A673 (cell line): ENCODE measurements around the gene EDIL3. TPM values are rescaled to one million over a fixed set of nuclear protein-coding genes. Genes with fewer than 3 reads are reported as not detected.
"Not testable (repeated sequence)": the region's sequence is repeated elsewhere in the genome, so short reads cannot be mapped to it uniquely, and the experiment has no call there.

Experiments
- BruUV-seq: library from RNA; stranded (reverse); fragments of 400-500 nt; replicated peaks from 2 replicates; lab custom pipeline; 2021; lab: Mats Ljungman, UMichigan
- CTCF ChIA-PET: fragments of 300-600 bp; sonication (Branson Sonifier 250); formaldehyde crosslinking; loops from one replicate; lab custom pipeline; 2022; ENCODE audit warnings: antibody characterized with exemption; lab: Charles Lee
- POLR2A ChIA-PET: fragments of 300-600 bp; sonication (Branson Sonifier 250); formaldehyde crosslinking; loops from one replicate; lab custom pipeline; 2022; ENCODE audit warnings: antibody characterized with exemption; ENCODE audit not compliant: low non-redundant PET; lab: Charles Lee
- DNase-seq: peaks from one replicate; pipeline ENCODE4 v3.0.0-alpha.2; 2015; ENCODE audit warnings: low spot score
- H3K27ac ChIP-seq: fragments of 200-600 bp; sonication (generic); 2 replicates; pipeline ENCODE4 v1.5.1; 2016; ENCODE audit warnings: mixed run types, low read depth, mild to moderate bottlenecking, mixed read lengths, antibody characterized with exemption, low read length; ENCODE audit not compliant: poor library complexity, severe bottlenecking
- H3K27me3 ChIP-seq: fragments of 200-600 bp; sonication (generic); replicated peaks from 2 replicates; pipeline ENCODE4 v1.6.1; 2017; ENCODE audit warnings: mixed run types, low read depth, mild to moderate bottlenecking, mixed read lengths, antibody characterized with exemption, low read length; ENCODE audit not compliant: insufficient read depth, poor library complexity
- H3K36me3 ChIP-seq: fragments of 200-600 bp; sonication (generic); 2 replicates; pipeline ENCODE4 v1.6.1; 2016; ENCODE audit warnings: mixed run types, mild to moderate bottlenecking, mixed read lengths, antibody characterized with exemption, low read length; ENCODE audit not compliant: insufficient read depth, poor library complexity, severe bottlenecking
- H3K4me1 ChIP-seq: fragments of 200-600 bp; sonication (generic); 2 replicates; pipeline ENCODE4 v1.6.1; 2017; ENCODE audit warnings: mixed run types, mild to moderate bottlenecking, mixed read lengths, antibody characterized with exemption, low read length; ENCODE audit not compliant: insufficient read depth, poor library complexity, severe bottlenecking
- H3K4me3 ChIP-seq: fragments of 200-600 bp; sonication (generic); 2 replicates; pipeline ENCODE4 v1.5.1; 2016; ENCODE audit warnings: low read depth, mixed run types, mild to moderate bottlenecking, mixed read lengths, low read length; ENCODE audit not compliant: poor library complexity, severe bottlenecking
- H3K9me3 ChIP-seq: fragments of 200-600 bp; sonication (generic); 2 replicates; pipeline ENCODE4 v1.6.1; 2016; ENCODE audit warnings: mixed run types, low read depth, mild to moderate bottlenecking, mixed read lengths, antibody characterized with exemption, low read length; ENCODE audit not compliant: poor library complexity, severe bottlenecking
- CTCF ChIP-seq: fragments of 300-800, 200-600 bp; sonication (generic); conservative IDR thresholded peaks from 2 replicates; pipeline ENCODE4 v1.5.1; 2017; ENCODE audit warnings: low read depth, mild to moderate bottlenecking, antibody characterized with exemption, low read length, moderate library complexity, mixed read lengths
- EZH2 ChIP-seq: fragments of 200-600 bp; sonication (generic); IDR thresholded peaks from 2 replicates; pipeline ENCODE4 v1.6.1; 2017; ENCODE audit warnings: borderline replicate concordance, low read depth, mild to moderate bottlenecking, mixed read lengths, antibody characterized with exemption, low read length; ENCODE audit not compliant: poor library complexity, severe bottlenecking
- intact Hi-C: fragments of 100-400 bp; cut with micrococcal nuclease; formaldehyde crosslinking; loops from one replicate; pipeline ENCODE4 v1.10.0; 2022; ENCODE audit not compliant: unreplicated experiment
- total RNA-seq: library from RNA; stranded (reverse); gene quantifications from 2 replicates; pipeline ENCODE4 v1.2.3, GENCODE V29; 2021

Gene EDIL3
- total RNA-seq, 1 experiment from 2014 or later: 4.6 TPM

- BruUV-seq: no TSS peak
- Histone ChIP-seq H3K4me3 (no peak overlapping the region), H3K27ac (no peak overlapping the region), H3K9me3 (no peaks in the 10 kb centered on the region), H3K36me3 (no peaks in the 10 kb centered on the region), H3K4me1 (no peaks in the 10 kb centered on the region), H3K27me3 (no peaks in the 10 kb centered on the region)
- no peak for TF ChIP-seq EZH2
- TF ChIP-seq CTCF: no peak
- intact Hi-C loops: no loop called here
- DNase-seq: no peak
- ChIA-PET CTCF (no interaction called here), POLR2A (no interaction called here)
These were observed 347.8 kb downstream of the EDIL3 start for GRCh38 chr5:84036842-84037241.

- ChIA-PET POLR2A (no interaction called here), CTCF (no interaction called here)
- no TSS peak for BruUV-seq
- H3K36me3 ChIP-seq: no peaks in the 10 kb centered on the region
- no peak for DNase-seq
- no peak overlapping the region for H3K27ac ChIP-seq
- H3K27me3 ChIP-seq: no peaks in the 10 kb centered on the region
- H3K4me1 ChIP-seq: no peaks in the 10 kb centered on the region
- TF ChIP-seq CTCF: no peak
- no peak for TF ChIP-seq EZH2
- H3K9me3 ChIP-seq: no peaks in the 10 kb centered on the region
- H3K4me3 ChIP-seq: no peak overlapping the region
- intact Hi-C loops: no loop called here
These were observed 352.4 kb downstream of the EDIL3 start for GRCh38 chr5:84032324-84032723.

GRCh38 chr5:84028093-84028492, 356.6 kb downstream of the EDIL3 start:
- Histone ChIP-seq H3K4me3 (no peak overlapping the region), H3K4me1 (no peaks in the 10 kb centered on the region), H3K9me3 (no peaks in the 10 kb centered on the region), H3K36me3 (no peaks in the 10 kb centered on the region), H3K27ac (no peak overlapping the region), H3K27me3 (no peaks in the 10 kb centered on the region)
- no peak for TF ChIP-seq EZH2
- TF ChIP-seq CTCF: no peak
- no TSS peak for BruUV-seq
- ChIA-PET POLR2A (no interaction called here), CTCF (no interaction called here)
- no peak for DNase-seq
- intact Hi-C loops: no loop called here

- CTCF ChIA-PET: not testable (repeated sequence)
These were observed 366.2 kb downstream of the EDIL3 start for GRCh38 chr5:84018521-84018920.

More at GRCh38 chr5:84018521-84018920, 366.2 kb downstream of the EDIL3 start:
- H3K27me3 ChIP-seq, H3K4me1 ChIP-seq, H3K9me3 ChIP-seq, H3K4me3 ChIP-seq, BruUV-seq, H3K27ac ChIP-seq, H3K36me3 ChIP-seq, POLR2A ChIA-PET, DNase-seq, intact Hi-C loops: not testable (repeated sequence)
